RKO (cell line): ENCODE data around the gene VSTM2B.

ENCODE experiments used
- DNase-seq: peaks from one replicate; pipeline ENCODE4 v3.0.0-alpha.2; 2016; ENCODE audit warnings: low spot score

VSTM2B gene

DNA sequence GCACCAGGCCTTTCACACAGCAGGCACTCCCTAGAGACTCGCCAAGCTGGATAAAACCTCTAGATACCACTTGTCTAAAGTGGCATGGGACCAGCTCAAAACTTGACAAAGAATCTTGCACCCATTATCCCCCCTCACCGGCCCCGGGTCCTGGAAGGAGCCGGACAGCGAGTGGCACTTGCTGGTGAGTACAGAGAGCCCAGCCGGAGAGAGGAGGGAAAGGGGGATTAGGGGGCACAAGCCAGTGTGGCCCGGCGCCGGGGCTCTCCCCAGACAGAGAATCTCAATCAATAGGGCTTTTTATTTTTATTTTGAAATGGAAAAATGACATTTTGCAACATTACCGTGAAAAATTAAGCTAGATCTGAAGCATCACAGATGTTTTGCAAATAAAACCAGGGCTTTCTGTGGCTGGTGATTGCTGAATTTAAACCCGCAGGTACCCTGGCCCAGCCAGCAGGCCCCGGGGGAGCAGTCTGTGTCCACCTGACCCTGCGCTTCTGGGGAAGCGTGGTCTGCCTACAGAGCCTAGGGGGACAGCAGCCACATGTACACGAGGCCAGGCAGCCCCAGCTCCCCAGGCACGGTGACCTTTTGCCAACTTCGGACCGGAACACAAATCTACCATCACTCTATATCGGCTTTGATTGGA is 10.0 kb upstream of the VSTM2B start:
- DNase-seq = no peak

DNA sequence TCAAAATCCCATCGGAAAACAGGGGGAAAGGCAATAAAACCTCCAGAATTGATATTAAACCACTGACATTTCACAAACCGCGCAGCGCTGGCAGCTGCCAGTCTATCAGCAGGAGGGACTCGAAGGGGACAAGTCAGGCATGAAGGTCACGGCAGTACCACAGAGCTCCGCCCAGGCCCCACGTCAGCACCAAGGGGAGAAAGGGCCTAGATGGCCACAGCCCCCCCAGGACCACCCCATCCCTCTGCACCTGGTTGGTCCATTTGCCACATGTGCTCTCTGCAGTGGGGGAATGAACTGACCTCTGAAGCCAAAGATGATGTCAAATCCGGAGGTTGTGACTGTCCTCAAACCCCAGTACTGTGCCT is 9.5 kb upstream of the VSTM2B start:
- no peak for DNase-seq

DNA sequence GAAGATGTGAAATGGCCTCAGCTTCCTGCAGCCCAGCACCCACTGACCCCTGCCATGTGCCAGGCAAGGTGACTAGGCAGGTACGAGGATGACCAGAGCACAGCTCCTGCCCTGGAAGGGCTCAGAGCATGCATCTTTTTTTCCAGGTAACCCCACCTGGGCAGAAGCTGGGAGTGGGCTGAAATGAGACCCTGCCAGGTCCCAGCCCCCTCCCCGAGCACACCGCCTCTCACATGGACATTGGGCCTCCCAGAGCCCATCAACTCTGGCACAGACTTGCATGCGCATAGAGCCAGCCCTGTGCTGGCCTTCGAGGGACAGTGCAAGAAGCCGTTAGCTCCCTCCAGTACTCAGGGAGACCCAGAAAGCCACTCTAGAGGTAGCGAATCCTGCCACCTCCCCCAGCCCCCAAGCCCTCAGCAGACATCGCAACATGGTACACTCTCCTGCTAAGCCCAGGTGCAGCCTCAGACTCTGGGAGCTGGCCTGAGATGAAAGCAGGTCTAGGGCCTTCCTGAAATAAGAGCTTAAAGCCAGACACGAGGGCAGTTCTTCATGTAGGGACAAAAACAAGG is 8.9 kb upstream of the VSTM2B start:
- DNase-seq = no peak

DNA sequence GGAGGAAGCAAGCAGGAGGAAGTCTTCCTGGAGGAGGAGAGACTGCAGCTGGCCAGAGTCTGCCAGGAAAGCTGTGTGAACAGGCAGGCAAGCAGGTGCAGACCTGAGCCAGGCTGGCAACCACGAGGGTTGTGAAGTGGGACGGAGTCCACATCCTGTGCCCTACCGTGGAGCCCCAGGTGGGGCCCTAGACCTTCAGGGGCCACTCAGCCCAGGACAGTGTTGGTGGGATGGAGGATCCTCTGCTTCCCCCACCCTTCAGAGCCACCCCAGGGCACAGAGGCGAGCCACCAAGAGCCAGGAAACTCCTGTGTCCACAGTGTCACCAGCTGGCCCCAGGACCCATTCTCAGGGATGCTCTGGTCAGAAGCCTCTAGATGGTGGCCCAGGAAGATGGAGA is 8.4 kb upstream of the VSTM2B start:
- DNase-seq = no peak

DNA sequence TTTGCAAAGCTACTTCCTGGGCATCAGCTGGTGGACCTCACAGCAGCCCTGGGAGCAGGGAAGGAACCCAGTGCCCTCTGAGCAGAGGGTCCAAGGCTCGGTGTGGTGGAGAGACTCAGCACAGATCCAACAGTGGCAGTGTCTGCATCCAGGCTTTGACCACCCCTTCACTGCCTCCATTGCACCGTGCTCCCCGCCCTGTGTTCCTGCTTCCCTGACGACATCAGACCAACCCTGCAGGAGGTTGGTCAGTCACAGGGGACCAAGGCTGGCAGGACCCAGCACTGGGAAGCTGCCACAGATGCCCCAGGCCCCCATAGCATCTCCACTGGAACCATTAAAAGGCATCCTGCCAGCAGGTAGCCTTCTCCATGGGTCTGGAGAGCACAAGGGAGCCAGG is 7.8 kb upstream of the VSTM2B start:
- DNase-seq = no peak

DNA sequence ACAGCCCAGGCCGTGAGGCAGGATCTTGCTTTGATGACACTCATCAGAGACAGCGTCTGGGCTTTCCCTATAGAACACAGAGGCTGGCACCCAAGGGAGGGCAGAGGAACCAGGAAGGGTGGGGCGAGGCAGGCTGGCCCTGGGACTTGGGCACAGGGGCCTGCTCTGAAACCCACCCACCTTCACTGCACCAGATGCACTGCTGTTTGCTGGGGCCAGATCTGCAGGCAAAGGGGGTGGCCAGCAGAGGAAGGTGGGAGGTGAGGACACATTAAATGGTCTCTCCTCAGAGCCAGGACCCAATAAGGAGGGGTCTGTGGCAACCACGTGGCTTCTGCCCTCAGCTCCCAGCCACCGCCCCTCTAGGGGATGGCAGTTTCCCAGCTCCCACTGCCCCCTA is 6.6 kb upstream of the VSTM2B start:
- DNase-seq = no peak

DNA sequence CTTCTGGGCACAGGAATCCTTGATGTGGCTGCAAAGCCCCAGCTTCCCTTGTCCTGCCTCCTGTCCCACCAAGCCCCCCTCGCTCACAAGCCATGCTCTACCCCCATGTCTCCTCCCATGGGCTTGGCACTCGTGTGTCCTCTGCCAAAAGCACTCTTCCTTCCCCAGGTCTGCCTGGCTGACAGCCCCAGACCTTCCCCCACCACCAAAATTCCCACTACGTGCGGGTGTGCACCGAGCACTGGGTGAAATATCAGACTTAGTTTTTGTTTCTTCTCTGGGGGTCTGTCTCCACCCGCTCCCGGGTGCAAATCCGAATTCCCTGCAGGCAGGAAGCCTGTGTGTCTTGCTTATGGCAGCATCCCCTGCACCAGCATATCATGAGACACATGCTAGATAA is 5.9 kb upstream of the VSTM2B start:
- no peak for DNase-seq

DNA sequence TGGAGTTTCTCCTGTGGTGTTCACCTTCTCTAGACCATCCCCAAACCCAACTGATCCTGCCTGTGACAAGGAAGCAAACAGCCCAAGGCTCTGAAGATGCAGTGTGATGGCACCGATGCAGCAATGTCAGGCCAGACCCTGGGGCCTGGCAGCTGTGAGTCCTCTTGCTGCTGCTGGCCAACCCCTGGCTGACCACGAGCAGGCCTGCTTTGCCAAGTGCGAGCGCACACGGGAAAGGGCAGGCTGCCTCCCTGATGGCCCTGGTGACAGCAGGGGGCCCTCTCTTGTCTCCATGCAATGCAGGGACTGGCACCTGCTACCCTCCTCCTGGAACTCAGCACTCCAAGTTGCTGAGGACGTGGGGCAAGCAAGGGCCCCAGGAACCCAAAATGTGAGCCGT is 5.4 kb upstream of the VSTM2B start:
- no peak for DNase-seq

DNA sequence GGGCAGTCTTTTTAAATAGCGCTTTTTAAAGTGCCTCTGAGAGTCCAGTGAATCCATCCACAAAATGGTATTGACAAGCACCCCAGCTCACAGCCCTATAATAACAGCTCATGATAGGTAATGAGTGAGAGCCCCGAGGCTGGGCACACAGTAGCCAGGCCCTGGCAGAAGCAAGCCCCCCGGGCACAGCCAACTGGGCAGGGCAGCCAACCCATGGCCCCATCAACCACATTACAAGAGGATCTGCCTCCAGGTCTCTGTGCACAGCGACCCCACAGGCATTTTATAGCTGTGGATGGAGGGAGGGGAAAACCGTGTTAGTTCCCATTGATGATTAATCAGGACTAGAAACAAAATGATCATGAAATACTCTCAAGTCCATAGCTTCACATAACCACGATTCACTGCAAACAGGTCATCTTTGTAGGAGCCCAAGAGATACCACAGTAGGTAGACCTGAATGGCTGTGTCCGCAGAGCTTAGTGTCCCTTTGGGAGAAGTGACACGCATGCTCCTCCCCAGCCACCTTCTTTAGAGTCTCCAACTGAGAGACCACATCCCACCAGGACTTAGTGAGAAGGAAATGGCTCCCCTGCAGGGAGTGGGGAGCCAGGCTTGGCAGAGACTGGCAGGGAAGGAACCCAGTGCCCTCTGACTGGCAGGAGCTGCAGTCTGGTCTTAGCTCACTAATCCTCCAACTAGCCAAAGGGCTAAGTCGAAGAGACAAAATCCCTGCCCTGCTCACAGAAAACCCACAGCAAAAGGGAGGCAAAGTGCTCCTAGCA is 4.3 kb upstream of the VSTM2B start:
- no peak for DNase-seq

DNA sequence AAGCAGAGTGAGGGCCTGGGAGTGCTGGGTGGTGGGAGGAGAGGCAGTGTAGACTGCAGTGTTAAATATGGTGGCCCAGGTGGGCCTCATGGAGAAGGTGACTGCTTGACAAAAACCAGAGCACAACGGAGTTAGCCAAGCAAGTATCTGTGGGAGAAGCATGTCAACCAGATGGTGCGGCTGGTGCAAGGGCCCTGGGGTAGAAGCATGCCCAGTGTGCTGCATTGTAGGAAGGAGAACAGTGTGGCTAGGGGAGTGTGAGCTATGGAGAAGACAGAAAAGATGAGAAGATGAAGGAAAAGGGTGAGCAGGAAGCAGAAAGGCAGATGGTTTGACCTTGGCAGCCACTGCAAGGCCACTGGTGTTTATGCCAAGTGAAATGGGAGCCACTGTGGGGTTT is 2.2 kb upstream of the VSTM2B start:
- DNase-seq = no peak

DNA sequence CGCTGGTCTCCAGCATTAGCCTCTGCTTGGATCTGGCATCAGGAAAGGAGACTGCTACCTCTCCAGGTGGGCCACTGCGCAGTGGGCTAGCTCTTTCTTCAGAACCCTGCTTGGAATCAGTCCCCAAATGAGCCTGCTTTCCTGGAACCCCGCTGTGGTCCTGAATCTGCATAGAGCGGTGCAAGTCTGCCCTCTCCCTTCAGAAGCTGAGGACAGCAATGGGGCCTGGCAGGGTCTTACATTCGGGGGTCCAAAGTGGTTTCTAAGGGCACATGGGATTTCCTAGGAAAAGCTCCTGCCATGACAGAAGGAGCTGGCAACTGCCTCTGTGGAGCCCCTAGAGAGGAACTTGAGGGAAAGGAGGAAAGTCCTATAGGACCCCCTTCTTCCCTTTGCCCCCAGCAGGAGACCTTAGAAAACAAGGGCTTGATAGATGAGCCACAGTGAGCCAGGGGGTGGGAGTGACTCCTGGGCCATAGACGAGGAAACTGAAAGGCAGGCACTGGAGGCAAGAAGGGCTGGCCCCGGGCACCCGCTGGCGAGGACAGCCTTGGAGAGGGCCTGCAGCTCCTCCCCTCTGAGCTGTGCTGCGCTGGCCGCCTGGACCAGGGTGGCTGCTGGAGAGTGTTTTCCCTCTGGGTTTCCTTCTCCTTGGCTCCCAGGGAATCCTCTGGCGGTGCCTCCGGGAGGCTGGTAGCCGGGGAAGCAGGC is 1.4 kb upstream of the VSTM2B start:
- no peak for DNase-seq

DNA sequence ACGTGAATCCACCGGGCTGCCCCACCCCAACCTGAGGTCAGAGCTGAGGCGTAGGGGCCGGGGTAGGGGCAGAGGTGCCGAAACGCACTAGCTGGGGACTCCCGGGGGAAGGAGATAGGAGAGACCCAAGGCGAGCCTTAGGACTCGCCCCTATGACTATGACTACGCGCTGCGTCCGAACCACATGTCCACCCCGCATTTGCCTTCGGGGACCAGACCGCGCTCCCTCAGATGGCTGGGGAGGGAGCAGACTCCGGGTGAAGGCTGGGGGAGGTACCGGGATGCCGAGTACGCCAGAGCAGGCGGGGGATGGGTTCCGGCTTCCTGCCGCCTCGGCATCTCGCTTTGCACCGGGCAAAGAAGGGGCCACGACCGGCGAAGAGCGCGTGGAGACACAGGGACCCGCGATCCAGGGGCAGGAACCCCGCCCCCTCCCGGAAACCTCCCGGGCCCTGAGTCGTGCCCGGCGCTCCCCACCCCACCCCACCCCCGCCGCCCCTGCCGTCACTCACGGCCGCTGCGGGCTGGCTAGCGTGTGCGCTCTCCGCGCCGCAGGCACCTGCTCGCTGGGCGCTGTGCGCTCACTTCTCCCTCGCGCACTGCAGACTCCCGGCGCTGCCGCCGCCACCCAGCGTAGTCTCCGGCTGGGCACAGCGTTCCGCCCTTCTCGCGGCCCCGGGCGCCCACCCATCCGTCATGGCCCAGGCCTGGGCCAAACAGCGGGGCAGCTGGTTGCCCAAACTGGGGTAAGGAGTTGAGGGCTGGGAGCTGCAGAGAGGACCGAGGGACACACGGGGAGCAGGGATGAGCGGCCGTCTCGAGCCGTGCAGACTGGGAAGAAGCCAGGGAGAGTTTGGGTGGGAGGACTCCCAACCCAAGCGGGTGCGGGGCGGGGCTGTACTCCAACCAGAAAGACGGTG is 622 bp upstream of the VSTM2B start:
- DNase-seq = no peak

DNA sequence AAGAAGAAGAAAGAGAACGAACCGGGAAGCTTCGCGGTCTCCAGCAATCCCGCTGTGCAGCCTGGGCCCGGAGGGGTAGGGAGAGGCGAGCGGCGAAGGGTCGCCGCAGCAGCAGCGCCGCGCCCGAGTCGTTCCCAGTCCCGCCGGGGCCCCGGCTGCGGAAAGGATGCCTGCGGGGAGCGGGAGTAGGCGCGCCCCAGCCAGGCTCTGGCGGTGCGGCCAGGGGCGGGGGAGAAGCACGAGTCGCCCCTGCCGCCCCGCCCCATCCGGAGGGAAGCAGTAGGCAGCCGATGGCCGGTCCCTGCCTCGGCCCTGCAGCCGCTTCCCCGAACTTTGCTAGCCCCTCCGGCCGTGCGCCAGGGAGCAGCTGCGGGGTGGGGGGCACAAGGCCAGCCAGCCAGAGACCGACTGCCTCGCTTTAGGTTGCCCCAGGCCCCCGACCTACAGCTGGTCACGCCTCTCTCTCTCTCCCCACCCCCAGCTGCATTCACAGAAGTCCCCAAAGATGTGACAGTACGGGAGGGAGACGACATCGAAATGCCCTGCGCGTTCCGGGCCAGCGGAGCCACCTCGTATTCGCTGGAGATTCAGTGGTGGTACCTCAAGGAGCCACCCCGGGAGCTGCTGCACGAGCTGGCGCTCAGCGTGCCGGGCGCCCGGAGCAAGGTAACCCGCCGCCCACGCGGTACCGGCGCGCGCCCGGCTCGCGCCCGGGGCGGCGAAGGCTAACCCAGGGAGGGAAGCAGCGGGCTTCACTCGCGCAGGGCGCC is 1.1 kb downstream of the VSTM2B start:
- no peak for DNase-seq

DNA sequence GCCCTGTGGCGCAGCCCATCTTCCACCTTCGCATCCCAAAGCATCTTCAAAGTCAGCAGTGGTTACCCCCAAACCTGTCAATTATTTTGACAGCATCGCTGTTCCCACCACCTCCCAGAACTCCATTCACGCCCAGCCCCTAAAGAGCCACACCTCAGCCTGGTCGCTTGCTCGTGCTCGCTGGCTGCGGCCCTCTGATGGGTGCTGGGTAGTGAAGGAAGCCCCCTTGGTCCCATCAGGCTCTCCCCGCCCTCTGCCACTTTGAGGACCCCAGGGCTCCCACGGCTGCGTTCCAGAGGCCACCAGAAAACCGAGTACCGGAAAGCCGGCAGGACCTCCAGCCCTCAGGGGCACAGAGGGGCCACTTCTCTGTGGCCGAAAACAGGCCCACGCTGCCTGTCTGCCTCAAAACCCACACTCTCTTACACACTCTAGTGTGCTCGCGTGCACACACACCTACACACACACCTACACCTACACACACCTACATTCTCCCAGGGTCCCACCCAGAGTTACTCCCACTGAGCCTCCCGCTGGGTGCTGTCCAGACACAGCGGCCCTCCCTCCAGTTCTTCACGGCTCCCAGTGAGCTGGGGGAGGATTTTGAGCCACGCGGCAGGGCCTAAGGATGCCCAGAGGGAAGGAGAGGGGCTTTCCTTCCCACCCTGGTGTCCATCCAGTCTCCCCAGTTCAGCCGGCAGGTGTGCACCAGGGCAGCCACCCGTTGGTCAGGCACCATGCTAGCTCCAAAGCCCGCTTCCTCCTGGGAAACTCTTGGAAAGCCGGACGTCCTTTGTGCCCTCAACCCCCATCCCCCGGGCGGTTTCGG is 1.9 kb downstream of the VSTM2B start:
- no peak for DNase-seq

DNA sequence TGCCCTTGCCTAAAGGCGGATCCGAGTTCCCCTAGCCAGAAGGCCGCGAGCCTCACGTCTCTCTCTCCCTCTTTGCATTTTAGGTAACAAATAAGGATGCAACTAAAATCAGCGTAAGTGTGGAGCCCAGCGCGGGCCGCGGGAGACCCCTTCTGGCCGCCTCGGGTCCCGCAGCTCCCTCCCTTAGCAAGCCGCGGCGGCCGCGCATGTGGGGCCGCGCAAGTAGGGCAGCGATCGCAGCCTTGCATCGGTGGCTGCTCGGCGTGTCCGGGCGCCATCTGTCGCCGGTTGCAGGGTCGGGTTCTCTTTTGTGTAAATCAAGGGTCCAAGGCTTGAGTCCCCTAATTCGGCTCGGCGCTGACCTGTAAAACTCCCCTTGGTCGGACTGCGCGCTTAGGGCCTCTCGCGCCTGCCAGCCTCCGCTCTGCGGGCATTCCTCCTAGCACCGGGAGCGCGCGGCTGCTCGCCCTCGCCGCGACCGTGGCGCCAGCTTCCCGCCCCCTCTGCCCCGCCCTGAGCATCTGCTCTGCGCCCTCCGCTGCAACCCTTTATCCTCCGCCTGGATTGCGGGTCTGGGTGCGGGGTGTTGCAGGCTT is 2.7 kb downstream of the VSTM2B start:
- no peak for DNase-seq

DNA sequence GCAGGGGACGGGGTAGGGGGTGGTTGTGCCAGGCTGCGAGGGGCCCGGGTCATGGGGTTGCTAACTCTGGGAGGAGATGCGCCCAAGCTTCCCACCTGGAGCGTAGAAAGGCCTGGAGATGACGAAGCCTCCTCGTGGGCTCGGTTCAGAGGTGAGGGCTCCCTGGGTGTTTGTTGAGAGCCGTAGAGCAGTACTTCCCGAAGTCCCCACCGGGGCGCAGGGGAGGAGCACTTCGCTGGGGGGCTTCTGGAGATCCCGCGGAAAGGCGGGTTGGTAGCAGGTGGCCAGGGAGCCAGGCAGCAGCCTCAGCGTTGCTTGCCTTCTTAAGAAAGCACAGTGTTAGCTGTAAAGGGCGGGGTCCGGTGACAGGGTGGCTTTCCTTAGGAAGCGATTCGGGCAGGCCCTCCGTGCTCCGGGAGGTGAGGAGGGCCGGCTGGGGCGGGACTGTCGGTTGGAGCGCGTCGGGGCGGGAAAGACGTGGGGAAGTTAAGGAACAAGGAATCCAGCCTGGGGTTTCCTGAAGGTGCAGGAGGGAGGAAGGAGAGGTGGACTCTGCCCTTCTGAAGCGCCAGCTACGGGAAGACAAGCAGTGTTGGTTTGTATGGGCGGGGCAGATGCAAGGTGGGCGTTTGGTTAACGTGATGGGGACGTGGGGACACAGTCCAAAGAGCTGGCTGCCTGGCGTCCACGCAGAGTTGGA is 3.3 kb downstream of the VSTM2B start:
- no peak for DNase-seq

DNA sequence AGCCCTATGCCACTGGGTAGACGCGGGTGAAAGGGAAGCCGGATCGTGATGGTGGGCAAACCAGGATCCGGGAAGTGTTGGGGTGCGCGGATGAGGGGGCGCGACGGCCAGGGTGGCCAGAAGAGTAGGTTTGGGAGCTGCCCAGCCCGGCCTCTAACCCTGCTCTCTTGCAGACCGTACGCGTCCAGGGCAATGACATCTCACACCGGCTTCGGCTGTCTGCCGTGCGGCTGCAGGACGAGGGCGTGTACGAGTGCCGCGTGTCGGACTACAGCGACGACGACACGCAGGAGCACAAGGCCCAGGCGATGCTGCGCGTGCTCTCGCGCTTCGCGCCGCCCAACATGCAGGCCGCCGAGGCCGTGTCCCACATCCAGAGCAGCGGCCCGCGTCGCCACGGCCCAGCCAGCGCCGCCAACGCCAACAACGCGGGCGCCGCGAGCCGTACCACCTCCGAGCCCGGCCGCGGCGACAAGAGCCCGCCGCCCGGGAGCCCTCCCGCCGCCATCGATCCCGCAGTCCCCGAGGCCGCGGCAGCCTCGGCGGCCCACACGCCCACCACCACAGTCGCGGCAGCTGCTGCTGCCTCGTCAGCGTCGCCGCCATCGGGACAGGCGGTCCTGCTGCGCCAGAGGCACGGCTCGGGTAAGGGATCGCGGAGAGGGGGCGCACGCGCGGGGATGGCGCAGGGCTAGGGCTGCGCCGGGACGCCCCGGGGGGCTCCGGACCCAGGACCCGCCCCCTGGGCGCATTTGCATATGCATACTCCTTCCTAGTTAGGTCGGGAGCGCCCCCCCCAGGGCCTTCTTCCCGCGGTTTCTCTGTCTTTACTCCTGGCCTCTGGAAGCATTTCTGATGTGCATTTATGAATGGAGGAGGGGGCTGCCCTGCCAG is 4.1 kb downstream of the VSTM2B start:
- DNase-seq = no peak
